ENCODE data around the gene LRP4.
"Not testable (repeated sequence)": the region's sequence is repeated elsewhere in the genome, so short reads cannot be mapped to it uniquely, and the experiment has no call there.

The LRP4 gene

DNA sequence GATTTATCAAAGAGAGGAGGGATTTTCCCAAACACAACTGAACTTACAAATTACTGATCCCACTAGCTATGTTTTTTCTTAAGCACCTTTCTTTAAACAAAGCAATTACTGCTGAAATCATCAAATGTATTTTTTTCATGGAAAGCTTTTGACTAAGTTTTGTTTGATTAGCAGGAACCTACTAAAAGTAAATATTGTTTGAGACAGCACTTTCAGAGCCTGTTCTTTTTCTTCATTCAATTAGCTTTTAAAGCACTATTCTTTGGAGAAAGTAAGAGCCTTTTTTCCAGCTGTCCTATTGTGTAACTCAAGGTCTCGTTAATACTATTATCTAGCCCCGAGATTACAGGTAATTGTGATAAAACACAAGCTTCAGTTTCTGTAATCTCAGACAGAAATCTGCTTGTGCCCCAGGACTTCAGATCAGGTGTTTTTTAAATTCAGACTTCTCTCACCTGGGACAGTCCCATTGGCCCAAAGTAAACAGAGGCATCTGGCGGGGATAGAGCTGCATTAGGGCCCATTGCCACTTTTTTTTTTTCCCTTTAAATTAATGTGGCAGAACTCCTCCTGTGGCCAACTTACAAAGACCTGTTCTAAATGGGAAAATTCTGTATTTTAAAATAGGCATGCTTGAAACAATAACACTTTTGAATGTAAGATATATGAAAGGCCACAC is 29.2 kb upstream of the LRP4 start:
- Histone ChIP-seq H3K9me3 (ENCODE audit: severe bottlenecking) (no peaks in the 10 kb centered on the region), H3K4me3 (ENCODE audit: low read depth, low read length) (no peak overlapping the region), H3K36me3 (no peaks in the 10 kb centered on the region), H3K27ac (no peak overlapping the region), H3K27me3 (ENCODE audit: insufficient read depth, low read depth, severe bottlenecking) (no peaks in the 10 kb centered on the region)
- TF ChIP-seq, protein P1, sequence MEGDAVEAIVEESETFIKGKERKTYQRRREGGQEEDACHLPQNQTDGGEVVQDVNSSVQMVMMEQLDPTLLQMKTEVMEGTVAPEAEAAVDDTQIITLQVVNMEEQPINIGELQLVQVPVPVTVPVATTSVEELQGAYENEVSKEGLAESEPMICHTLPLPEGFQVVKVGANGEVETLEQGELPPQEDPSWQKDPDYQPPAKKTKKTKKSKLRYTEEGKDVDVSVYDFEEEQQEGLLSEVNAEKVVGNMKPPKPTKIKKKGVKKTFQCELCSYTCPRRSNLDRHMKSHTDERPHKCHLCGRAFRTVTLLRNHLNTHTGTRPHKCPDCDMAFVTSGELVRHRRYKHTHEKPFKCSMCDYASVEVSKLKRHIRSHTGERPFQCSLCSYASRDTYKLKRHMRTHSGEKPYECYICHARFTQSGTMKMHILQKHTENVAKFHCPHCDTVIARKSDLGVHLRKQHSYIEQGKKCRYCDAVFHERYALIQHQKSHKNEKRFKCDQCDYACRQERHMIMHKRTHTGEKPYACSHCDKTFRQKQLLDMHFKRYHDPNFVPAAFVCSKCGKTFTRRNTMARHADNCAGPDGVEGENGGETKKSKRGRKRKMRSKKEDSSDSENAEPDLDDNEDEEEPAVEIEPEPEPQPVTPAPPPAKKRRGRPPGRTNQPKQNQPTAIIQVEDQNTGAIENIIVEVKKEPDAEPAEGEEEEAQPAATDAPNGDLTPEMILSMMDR (IDR thresholded peaks at IDR 0.05; ENCODE audit: low read depth, low read length), result no peak
- DNase-seq, result no peak

DNA sequence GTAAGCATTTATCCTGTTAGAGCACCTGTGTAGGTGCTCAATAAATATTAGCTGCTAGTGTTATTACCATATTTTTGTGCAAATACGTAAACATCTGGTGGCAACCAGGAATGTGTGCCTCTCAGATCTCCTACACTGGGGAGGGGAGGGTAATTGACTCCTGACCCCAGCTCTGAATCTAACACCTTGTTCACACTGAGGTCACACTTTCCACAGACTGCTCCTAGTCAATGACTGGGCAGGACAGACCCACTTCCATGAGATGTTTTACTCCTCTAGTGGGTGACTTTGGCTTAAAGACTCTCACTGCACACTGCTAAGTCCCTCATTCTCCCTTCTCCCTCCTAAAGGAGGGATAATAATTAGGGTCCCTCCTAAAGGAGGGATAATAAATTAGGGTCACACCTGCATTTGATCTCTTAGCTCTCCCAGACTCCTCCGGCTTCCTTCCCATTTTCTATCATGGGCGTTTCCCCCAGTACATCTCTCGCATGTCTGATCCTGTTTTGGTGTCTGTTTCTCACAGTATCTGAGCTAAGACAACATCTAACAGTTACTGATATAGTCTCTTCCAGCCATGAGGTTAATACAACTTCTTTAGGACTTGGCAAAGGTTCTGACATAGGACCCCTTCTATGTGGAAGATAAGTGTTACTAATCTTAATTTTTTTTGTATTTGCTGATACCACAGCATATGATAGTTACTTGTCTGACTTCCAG is 26.2 kb upstream of the LRP4 start:
- H3K27ac ChIP-seq, result no peak overlapping the region
- no peaks in the 10 kb centered on the region for H3K9me3 ChIP-seq (ENCODE audit: severe bottlenecking)
- no peak overlapping the region for H3K4me3 ChIP-seq (ENCODE audit: low read depth, low read length)
- DNase-seq, result no peak
- no peaks in the 10 kb centered on the region; the same call in none of the 2 replicates for H3K36me3 ChIP-seq
- H3K27me3 ChIP-seq (ENCODE audit: insufficient read depth, low read depth, severe bottlenecking), result no peaks in the 10 kb centered on the region
- TF ChIP-seq, protein P1 (IDR thresholded peaks at IDR 0.05; ENCODE audit: low read depth, low read length), result no peak

DNA sequence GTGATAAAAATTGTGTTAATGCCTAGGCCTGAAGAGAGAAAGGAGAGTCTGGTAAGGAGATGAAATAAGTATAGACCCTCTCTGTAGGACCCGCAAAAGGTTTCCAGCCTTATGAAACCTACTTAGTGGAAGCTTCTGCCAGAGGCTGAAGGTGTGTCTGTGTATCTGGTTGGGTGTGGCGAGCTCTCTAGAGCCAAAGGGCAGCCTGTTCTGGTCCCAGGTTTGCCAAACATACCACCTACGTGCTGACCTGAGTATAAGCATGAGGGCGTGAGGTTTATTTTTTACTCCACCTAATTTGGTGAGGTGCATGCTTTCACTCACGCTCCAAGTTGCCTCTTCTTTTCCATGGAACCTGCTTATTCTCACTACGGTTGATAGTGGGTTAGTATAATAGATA is 23.8 kb upstream of the LRP4 start:
- Histone ChIP-seq H3K27me3 (ENCODE audit: insufficient read depth, low read depth, severe bottlenecking) (no peaks in the 10 kb centered on the region), H3K9me3 (ENCODE audit: severe bottlenecking) (no peaks in the 10 kb centered on the region), H3K4me3 (ENCODE audit: low read depth, low read length) (no peak overlapping the region), H3K36me3 (no peaks in the 10 kb centered on the region; the same call in none of the 2 replicates), H3K27ac (no peak overlapping the region)
- no peak for DNase-seq
- TF ChIP-seq, protein P1 (IDR thresholded peaks at IDR 0.05; ENCODE audit: low read depth, low read length), result no peak

DNA sequence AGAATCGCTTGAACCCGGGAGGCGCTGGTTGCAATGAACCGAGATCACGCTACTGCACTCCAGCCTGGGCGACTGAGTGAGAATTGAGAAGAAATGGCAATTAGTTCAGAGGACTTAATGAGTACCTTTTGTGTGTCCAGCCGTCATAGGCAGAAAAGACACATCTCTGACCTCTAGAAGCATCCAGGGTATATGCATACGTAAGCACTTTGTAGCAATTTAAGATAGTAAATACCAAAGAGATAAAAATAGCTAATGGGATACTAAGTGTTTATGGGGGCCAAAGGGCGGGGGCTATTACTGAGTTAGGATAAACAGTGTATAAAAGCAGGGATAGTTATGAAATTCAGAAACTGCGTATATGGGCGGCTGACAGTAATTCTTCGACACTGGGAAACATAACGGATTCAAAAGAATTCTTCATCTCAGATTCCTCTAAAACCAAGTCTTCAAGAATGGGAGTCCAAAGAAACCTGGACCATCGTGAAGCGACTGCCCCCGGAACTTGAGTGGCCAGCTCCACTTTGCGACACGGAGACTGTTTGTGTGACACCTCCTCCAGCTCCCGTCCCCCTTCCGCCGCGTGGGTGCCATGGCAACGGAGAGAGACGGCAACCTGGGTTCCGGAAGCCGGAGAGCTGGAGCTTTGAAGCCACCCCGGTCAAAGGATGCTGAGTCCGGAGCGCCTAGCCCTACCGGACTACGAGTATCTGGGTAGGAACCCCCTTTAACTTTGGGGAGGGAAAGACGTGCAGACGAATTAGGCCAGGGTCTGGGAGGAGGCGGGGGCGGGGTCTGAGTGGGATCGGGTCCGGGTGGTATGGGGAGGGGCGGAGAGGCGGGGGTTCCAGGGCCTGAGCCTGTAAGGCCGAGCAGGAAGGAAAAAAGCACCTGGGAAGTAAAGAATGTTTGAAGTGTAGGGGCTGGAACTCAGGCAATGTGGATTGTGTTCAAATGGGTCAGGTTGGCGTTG is 18.1 kb upstream of the LRP4 start, which contains the start of gene CSTPP1:
CSTPP1 (plus strand) TSS at position 624 of the 973 bp plus-strand sequence; CDS start at position 669, 45 bp downstream.
- H3K27me3 ChIP-seq (ENCODE audit: insufficient read depth, low read depth, severe bottlenecking), result no peaks in the 10 kb centered on the region
- peak; percentile 94 for DNase-seq
- H3K27ac ChIP-seq, result peak within 1 kb of the TSS; percentile 32

DNA sequence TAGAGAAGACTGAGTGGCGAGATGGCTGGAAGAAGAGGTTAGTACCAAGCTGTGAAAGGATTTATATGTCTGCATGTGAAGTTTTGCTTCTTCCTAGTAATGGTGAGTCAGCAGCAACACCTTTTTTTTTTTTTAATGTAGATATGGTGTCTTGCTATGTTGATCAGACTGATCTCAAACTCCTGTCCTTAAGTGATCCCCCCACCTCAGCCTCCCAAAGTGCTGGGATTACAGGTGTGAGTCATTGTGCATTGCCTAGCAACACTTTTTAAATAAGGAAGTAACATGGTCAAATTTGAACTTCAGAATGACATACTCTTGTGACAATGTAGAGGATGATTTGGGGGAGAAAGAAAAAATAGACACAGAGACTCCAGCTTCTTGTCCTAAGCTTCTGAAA is 11.7 kb upstream of the LRP4 start:
- H3K27me3 ChIP-seq (ENCODE audit: insufficient read depth, low read depth, severe bottlenecking), result no peaks in the 10 kb centered on the region
- TF ChIP-seq, protein P1 (IDR thresholded peaks at IDR 0.05; ENCODE audit: low read depth, low read length), result no peak
- DNase-seq, result no peak
- peaks cover 5% of the 10 kb centered on the region for H3K9me3 ChIP-seq (ENCODE audit: severe bottlenecking)
- no peak overlapping the region for H3K27ac ChIP-seq
- H3K4me3 ChIP-seq (ENCODE audit: low read depth, low read length), result no peak overlapping the region
- no peaks in the 10 kb centered on the region for H3K36me3 ChIP-seq

More for the DNA sequence above, 18.1 kb upstream of the LRP4 start, which contains the start of gene CSTPP1:
- Histone ChIP-seq H3K4me3 (ENCODE audit: low read depth, low read length) (peak within 1 kb of the TSS; percentile 73), H3K36me3 (no peaks in the 10 kb centered on the region; the same call in none of the 2 replicates), H3K9me3 (ENCODE audit: severe bottlenecking) (no peaks in the 10 kb centered on the region)
- TF ChIP-seq, protein P1 (IDR thresholded peaks at IDR 0.05; ENCODE audit: low read depth, low read length), result no peak

DNA sequence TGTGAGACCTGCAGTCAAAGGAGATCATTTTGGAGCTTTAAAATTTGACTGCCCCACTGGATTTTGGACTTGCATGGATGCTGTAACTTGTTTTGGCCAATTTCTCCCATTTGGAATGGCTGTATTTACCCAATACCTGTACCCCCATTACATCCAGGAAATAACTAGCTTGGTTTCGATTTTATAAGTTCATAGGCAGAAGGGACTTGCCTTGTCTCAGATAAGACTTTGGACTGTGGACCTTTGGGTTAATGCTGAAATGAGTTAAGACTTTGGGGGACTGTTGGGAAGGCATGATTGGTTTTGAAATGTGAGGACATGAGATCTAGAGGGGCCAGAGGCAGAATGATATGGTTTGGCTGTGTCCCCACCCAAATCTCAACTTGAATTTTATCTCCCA is 10.4 kb upstream of the LRP4 start:
- not testable (repeated sequence) for H3K36me3 ChIP-seq, DNase-seq, H3K27ac ChIP-seq

DNA sequence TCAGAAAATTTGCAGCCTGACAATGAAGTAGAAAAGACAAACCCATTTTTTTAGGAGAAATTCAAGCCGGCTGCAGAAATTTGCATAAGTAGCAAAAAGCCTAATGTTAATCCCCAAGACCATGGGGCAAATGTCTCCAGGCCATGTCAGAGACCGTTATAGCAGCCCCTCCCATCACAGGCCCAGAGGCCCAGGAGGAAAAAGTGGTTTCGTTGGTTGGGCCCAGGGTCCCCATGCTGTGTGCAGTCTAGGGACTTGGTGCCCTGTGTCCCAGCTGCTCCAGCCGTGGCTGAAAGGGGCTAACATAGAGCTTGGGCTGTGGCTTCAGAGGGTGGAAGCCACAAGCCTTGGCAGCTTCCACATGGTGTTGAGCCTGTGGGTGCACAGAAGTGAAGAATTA is 9.6 kb upstream of the LRP4 start:
- not testable (repeated sequence) for DNase-seq; H3K9me3 ChIP-seq (ENCODE audit: severe bottlenecking); H3K27me3 ChIP-seq (ENCODE audit: insufficient read depth, low read depth, severe bottlenecking); H3K27ac ChIP-seq; H3K36me3 ChIP-seq; H3K4me3 ChIP-seq (ENCODE audit: low read depth, low read length)

More for the DNA sequence above, 10.4 kb upstream of the LRP4 start:
- H3K9me3 ChIP-seq (ENCODE audit: severe bottlenecking); H3K27me3 ChIP-seq (ENCODE audit: insufficient read depth, low read depth, severe bottlenecking); H3K4me3 ChIP-seq (ENCODE audit: low read depth, low read length): not testable (repeated sequence)

Measured in WERI-Rb-1 (cell line).